Gastrocnemius medialis (tissue), 4 donors: ENCODE data around the gene TBL1XR1. TPM values are rescaled to one million over a fixed set of nuclear protein-coding genes. Genes with fewer than 3 reads are reported as not detected.

Experiments
- ATAC-seq, 2 donors: fragments of 150-250 bp; one replicate each; pipeline ENCODE4 v1.9.1; 2016
- DNase-seq, 2 donors: peaks; one replicate each; pipeline ENCODE4 v3.0.0-alpha.2; 2019
- H3K27ac ChIP-seq, 4 donors: fragments of 200-600 bp; sonication (generic); 1 replicate in 1 of 4; 2 replicates in 3 of 4; pipeline ENCODE4 v1.5.1; 2016 to 2018; ENCODE audit warnings: mild to moderate bottlenecking in 2 of 4, moderate library complexity in 1 of 4
- H3K27me3 ChIP-seq, 3 donors: fragments of 200-600 bp; sonication (generic) in 2 of 3; 1 replicate in 1 of 3; 2 replicates in 2 of 3; pipeline versions ENCODE4 v1.5.1 to v1.6.0; 2016 to 2019; ENCODE audit warnings: mild to moderate bottlenecking in 1 of 3, moderate library complexity in 1 of 3
- H3K36me3 ChIP-seq, 2 donors: fragments of 200-600 bp; sonication (generic) in 1 of 2; one replicate each; pipeline ENCODE4 v1.5.1; 2017 to 2018
- H3K4me1 ChIP-seq, 2 donors: fragments of 200-600 bp; sonication (generic) in 1 of 2; one replicate each; pipeline ENCODE4 v1.5.1; 2016 to 2017; ENCODE audit warnings: mild to moderate bottlenecking in 2 of 2
- H3K4me3 ChIP-seq, 4 donors: fragments of 200-600 bp; sonication (generic) in 3 of 4; 1 replicate in 1 of 4; 2 replicates in 3 of 4; pipeline ENCODE4 v1.5.1; 2016 to 2019; ENCODE audit warnings: mild to moderate bottlenecking in 2 of 4
- H3K9me3 ChIP-seq, 3 donors: fragments of 200-600 bp; sonication (generic) in 2 of 3; 1 replicate in 1 of 3; 2 replicates in 2 of 3; pipeline ENCODE4 v1.5.1; 2016 to 2019
- POLR2A ChIP-seq, 2 donors: fragments of 450-650 bp; IDR thresholded peaks; one replicate each; pipeline ENCODE4 v1.6.1; 2017; ENCODE audit warnings: antibody characterized with exemption in 2 of 2, mild to moderate bottlenecking in 2 of 2, moderate library complexity in 2 of 2
- in situ Hi-C, 4 donors: fragments of 200-750 bp; cut with MboI; loops; one replicate each; pipeline versions ENCODE4 v1.15.0 to v1.8.0; 2017; ENCODE audit warnings: low sequenced_read_pairs in 4 of 4
- intact Hi-C: fragments of 100-400 bp; cut with DNase I; formaldehyde crosslinking; loops from one replicate; pipeline ENCODE4 v1.15.1; 2023; ENCODE audit warnings: low total_unique reads
- total RNA-seq, 4 donors: library from RNA; depleted of rRNA; stranded (reverse); fragments of >200 nt; gene quantifications; one replicate each; pipeline versions ENCODE4 v1.1.0 to v1.2.3, GENCODE V29; 2016
- TF ChIP-seq, protein P1 (sequence below), 5 experiments: fragments of 450-650 bp in 3 of 5; fragments of 200-600 bp in 2 of 5; sonication (generic) in 2 of 5; IDR thresholded peaks in 4 of 5; conservative IDR thresholded peaks in 1 of 5; 1 replicate in 4 of 5; 2 replicates in 1 of 5; pipeline ENCODE4 v1.5.1; 2016 to 2019; ENCODE audit warnings: antibody characterized with exemption in 5 of 5, mild to moderate bottlenecking in 3 of 5, moderate library complexity in 3 of 5

Gene TBL1XR1
- total RNA-seq, 4 donors from 2014 or later, result 35.9 to 77.8 (median 49.2) TPM

DNA sequence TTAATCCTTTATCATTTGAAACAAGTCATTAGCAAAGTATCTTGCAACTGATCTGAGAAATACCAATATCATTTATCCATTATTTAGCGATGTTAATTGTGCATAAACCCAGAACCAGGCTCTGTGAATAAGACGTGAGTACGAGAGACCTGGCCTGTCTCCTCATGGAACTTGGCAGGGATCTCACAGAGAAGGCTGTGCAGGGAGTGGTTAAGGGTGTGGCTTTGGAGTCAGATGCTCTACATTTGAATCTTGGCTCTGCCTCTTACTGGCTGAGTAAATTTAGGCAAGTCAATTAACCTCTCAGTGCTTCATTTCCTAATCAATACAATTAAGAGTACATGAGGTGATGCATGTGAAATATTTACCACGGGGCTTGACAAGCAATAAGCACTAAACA, 39.9 kb upstream of the TBL1XR1 start:
- no peak for ATAC-seq
- TF ChIP-seq, protein P1, sequence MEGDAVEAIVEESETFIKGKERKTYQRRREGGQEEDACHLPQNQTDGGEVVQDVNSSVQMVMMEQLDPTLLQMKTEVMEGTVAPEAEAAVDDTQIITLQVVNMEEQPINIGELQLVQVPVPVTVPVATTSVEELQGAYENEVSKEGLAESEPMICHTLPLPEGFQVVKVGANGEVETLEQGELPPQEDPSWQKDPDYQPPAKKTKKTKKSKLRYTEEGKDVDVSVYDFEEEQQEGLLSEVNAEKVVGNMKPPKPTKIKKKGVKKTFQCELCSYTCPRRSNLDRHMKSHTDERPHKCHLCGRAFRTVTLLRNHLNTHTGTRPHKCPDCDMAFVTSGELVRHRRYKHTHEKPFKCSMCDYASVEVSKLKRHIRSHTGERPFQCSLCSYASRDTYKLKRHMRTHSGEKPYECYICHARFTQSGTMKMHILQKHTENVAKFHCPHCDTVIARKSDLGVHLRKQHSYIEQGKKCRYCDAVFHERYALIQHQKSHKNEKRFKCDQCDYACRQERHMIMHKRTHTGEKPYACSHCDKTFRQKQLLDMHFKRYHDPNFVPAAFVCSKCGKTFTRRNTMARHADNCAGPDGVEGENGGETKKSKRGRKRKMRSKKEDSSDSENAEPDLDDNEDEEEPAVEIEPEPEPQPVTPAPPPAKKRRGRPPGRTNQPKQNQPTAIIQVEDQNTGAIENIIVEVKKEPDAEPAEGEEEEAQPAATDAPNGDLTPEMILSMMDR (IDR thresholded peaks at IDR 0.05 in 4 of 5, conservative IDR thresholded peaks at IDR 0.05 in 1 of 5), result no peak
- TF ChIP-seq POLR2A (IDR thresholded peaks at IDR 0.05), result no peak
- H3K9me3 ChIP-seq, result no peaks in the 10 kb centered on the region

DNA sequence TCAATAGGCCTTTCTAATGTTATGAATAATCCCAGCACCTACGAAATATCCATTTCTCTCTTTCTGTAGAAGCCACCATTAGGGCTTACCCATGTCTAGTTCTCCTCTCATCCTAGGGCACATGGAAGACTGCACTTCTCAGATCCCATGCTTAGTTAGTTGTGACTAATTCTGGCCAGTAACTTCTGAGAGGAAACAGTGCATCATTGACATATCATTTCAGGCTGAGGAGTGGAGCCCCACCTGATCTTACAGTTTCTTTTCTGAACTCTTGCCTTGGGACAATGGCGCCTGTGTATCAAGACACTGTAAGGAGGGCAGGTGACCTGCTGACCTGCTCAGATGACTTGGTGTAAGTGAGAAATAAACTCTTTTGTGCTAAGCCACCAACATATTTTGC, 39.4 kb upstream of the TBL1XR1 start:
- Histone ChIP-seq H3K27ac (no peak overlapping the region), H3K9me3 (no peaks in the 10 kb centered on the region), H3K4me1 (no peaks in the 10 kb centered on the region), H3K36me3 (no peaks in the 10 kb centered on the region), H3K27me3 (no peaks in the 10 kb centered on the region), H3K4me3 (no peak overlapping the region)
- no peak for DNase-seq
- TF ChIP-seq, protein P1 (IDR thresholded peaks at IDR 0.05 in 4 of 5, conservative IDR thresholded peaks at IDR 0.05 in 1 of 5), result no peak
- no peak for TF ChIP-seq POLR2A (IDR thresholded peaks at IDR 0.05)
- no peak for ATAC-seq
- intact Hi-C loops (no loop called here), in situ Hi-C loops (no loop called here)

More for the DNA sequence above, 39.9 kb upstream of the TBL1XR1 start:
- intact Hi-C loops (no loop called here), in situ Hi-C loops (no loop called here)
- Histone ChIP-seq H3K27me3 (no peaks in the 10 kb centered on the region), H3K27ac (no peak overlapping the region), H3K36me3 (no peaks in the 10 kb centered on the region), H3K4me3 (no peak overlapping the region), H3K4me1 (no peaks in the 10 kb centered on the region)
- no peak for DNase-seq

DNA sequence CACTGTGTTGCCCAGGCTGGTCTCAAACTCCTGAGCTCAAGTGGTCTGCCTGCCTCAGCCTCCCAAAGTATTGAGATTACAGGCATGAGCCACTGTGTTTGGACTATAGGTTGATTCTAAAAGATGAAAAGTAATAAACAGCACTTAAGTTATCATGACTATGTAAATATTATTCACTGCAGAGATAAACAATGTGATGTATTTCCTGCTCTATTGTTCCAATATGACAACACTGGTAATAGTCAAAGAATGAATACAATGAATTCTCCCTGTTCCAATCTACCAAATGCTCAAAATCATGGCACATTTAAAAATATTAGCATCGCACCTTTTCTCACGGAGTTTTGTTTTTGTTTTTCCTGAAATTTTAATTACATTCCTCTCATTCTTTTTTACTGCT, 36.8 kb upstream of the TBL1XR1 start:
- TF ChIP-seq POLR2A (IDR thresholded peaks at IDR 0.05), result no peak
- Histone ChIP-seq H3K4me1 (peaks cover 0 to 2% of the 10 kb centered on the region in 2 donors), H3K27ac (no peak overlapping the region), H3K27me3 (no peaks in the 10 kb centered on the region), H3K36me3 (no peaks in the 10 kb centered on the region), H3K9me3 (no peaks in the 10 kb centered on the region), H3K4me3 (no peak overlapping the region)
- ATAC-seq (no peak), DNase-seq (no peak)
- in situ Hi-C loops (no loop called here), intact Hi-C loops (no loop called here)

GRCh38 chr3:177231242-177231641, 34.0 kb upstream of the TBL1XR1 start:
- DNase-seq (no peak), ATAC-seq (no peak)
- Histone ChIP-seq H3K9me3 (no peaks in the 10 kb centered on the region), H3K36me3 (no peaks in the 10 kb centered on the region), H3K4me3 (no peak overlapping the region), H3K27me3 (no peaks in the 10 kb centered on the region), H3K4me1 (peaks cover 0 to 4% of the 10 kb centered on the region in 2 donors), H3K27ac (no peak overlapping the region)
- intact Hi-C loops, result no loop called here
- TF ChIP-seq, protein P1 (IDR thresholded peaks at IDR 0.05 in 4 of 5, conservative IDR thresholded peaks at IDR 0.05 in 1 of 5), result no peak
- TF ChIP-seq POLR2A (IDR thresholded peaks at IDR 0.05), result no peak
- in situ Hi-C loops, result no loop called here

- ATAC-seq (no peak), DNase-seq (no peak)
- Histone ChIP-seq H3K36me3 (no peaks in the 10 kb centered on the region), H3K4me1 (peaks cover 0 to 4% of the 10 kb centered on the region in 2 donors), H3K4me3 (no peak overlapping the region), H3K27ac (no peak overlapping the region), H3K27me3 (no peaks in the 10 kb centered on the region), H3K9me3 (no peaks in the 10 kb centered on the region)
- intact Hi-C loops (no loop called here), in situ Hi-C loops (no loop called here)
- TF ChIP-seq, protein P1 (IDR thresholded peaks at IDR 0.05 in 4 of 5, conservative IDR thresholded peaks at IDR 0.05 in 1 of 5), result no peak
- TF ChIP-seq POLR2A (IDR thresholded peaks at IDR 0.05), result no peak
These were observed 33.4 kb upstream of the TBL1XR1 start for GRCh38 chr3:177230641-177231040.
